Measurements from ENCODE around the gene CSF1.
A peak's percentile ranks its signal among the peaks of the same experiment; 100 is the strongest.
"Not testable (repeated sequence)": the region's sequence is repeated elsewhere in the genome, so short reads cannot be mapped to it uniquely, and the experiment has no call there.

The CSF1 gene

GRCh38 chr1:109944541-109944940 is 33.9 kb downstream of the CSF1 start:
- DNase-seq, result no peak

DNA sequence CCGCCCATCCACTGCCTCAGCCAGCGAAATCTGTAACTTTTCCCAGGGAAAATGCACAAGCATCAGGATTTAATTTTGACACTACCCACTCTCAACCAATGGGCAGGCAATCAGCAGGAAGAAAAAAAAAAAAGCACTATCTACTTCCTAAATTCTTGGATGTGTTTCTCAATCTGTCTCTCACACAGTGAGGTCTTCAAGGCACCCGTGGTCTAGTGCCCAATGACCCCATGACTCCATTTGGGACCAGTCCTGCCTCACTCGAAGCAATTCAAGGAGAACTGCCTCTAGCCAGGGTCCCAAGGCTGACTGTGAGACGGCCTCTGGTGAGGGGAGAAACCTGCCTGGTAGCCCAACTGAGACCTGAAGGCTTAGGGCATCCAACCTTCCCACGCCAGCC is 35.9 kb downstream of the CSF1 start:
- DNase-seq, result no peak

DNA sequence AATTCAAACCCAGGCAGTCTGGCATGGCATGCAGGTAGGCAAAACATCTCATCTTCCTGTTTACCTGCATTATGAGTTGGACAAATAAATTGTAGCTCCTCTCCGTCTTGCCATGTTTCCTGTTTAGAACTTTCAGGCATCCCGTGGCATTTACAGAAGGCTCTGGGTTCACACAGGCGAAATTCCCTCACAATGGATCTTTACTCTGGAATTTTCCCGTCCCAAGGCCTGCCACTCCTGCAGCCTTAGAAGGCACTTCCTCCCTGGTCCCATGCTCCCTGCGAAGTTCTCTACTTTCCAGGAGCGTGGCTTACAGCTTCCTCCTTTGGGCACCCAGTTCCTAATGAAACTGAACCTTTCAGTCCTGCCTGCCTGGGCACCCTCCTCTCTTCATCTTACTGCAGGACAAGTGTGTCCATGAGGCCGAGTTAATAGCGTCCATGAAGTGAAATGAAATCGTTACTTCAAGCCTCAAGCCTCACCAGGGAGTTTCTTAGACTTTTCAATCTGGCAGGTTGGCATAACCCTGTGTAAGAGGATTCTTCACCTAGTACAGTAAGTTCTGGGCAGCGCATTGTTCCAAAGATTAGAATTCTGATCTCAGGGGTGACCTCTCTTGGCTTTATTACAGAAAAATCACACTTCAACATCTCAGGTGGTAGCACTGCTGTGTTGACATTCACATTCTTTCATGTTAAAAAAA is 37.1 kb downstream of the CSF1 start:
- DNase-seq, result no peak

- DNase-seq, result no peak
Measured at GRCh38 chr1:109948285-109948630, 37.6 kb downstream of the CSF1 start.

DNA sequence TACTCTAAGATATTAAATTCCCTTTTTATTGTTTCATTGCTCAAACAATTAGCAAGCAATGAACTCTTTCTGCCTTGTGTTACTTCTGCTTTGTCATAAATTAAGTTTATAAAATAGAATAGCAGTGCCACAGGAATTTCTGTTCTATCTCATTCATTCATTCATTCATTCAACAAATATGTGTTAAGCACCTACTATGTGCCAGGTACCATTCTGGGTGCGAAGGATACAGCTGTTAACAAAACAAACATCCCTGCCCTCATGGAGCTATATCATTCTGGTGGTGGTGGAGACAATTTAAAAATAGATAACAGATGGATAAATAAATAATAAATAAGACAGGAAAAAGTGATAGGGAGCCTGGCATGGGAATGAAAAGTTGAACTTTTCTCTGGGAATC is 39.4 kb downstream of the CSF1 start:
- DNase-seq, result no peak

GRCh38 chr1:109950509-109950908 is 39.9 kb downstream of the CSF1 start:
- no peak for DNase-seq

- not testable (repeated sequence) for DNase-seq
Measured at GRCh38 chr1:109951501-109951900, 40.9 kb downstream of the CSF1 start.

DNA sequence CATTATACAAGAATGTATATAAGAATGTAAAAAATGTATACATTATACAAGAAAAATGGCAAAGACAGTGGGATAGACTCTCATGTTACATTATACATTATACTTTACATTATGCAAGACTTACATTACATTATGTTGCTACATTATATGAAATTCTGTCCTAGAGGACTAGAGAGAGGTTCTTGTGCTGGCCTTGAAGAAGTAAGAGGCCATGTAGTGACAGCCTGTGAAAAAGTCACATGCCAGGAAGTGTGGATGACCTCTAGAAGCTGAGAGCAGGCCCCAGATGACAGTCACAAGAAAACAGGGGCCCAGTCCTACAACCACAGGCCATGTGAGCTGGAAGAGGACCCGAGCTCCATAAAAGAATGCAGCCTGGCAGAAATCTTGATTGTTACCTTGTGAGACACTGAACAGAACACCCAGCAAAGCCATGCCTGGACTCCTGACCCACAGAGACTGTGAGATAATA is 43.4 kb downstream of the CSF1 start:
- no peak for DNase-seq

- no peak for DNase-seq
Measured at GRCh38 chr1:109959632-109959973, 49.0 kb downstream of the CSF1 start.

DNA sequence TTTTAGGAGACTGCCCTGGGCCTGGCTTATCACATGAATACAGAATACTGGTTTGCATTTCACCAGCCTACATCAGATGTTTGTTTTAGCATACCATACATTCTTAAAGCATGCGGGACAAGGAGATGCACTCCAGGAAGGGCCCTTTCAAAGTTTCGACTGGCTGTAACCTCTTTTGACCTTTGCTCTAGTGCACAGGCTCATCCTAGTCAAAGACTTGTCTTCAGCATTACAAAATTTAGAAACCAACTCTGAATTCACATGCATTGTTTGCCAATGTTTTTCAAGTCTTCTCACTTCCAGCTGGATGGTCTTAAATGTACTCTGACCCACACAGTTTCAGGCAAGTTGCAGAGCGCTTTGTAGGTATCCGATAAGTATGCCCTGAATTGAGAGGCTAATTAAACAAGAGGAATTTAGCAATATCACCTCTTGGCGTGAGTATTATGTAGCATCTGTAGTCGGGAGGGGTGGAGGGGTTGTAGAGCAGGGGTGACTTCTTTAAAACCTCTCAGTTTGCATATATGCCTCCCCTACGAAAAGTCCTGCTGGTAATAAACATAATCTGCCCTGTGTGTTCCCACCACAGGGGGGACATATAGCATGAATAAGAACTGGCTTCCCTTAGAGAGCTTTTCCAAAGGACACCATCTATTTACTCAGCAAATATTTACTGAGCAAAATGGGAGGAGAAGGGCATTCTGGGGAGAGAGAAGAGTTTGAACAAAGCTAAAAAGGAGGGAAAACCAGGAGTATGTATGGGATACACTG is 49.5 kb downstream of the CSF1 start:
- DNase-seq, result peak; percentile 33

GRCh38 chr1:109960745-109961094 is 50.1 kb downstream of the CSF1 start:
- no peak for DNase-seq

DNA sequence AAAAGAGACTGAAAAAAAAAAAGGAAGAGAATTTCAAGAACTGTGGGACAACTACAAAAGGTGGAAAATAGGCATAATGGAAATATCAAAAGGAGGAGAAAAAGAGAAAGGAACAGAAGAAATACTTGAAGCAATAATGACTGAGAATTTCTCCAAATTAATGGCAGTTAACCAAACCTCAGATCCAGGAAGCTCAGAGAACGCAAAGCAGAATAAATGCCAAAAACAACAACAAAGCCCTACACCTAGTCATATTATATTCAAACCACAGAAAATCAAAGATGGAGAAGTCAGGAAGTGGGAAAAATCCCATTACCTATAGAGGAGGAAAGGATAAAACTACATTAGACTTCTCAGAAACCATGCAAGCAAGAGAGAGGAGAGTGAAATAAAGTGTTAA is 53.2 kb downstream of the CSF1 start:
- no peak for DNase-seq

- DNase-seq, result no peak
Measured at GRCh38 chr1:109969146-109969829, 58.6 kb downstream of the CSF1 start.

- no peak for DNase-seq
Measured at GRCh38 chr1:109969907-109970306, 59.3 kb downstream of the CSF1 start.

- no peak for DNase-seq
Measured at GRCh38 chr1:109971559-109971958, 60.9 kb downstream of the CSF1 start.

GRCh38 chr1:109974191-109974590 is 63.5 kb downstream of the CSF1 start:
- DNase-seq, result no peak

GRCh38 chr1:109975718-109976117 is 65.1 kb downstream of the CSF1 start:
- DNase-seq, result no peak

DNA sequence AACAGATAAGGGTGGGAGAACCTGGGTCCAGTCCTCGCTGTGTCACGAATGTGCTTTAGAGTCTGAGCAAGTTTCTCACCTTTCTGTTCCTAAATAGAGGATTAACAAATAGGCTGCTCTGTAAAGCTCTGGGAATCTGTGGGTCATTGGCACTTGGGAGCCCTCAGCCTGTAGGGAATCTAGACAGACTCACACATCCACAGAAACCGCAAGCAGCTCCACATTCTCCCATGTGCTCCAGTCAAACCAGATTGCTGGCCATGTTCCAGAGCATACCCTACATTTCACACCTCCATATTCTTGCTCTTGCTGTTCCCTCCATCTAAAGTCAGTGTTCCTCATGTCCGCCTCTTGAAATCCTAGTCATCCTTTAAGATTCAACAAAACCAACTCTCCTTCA is 66.1 kb downstream of the CSF1 start:
- DNase-seq, result no peak

DNA sequence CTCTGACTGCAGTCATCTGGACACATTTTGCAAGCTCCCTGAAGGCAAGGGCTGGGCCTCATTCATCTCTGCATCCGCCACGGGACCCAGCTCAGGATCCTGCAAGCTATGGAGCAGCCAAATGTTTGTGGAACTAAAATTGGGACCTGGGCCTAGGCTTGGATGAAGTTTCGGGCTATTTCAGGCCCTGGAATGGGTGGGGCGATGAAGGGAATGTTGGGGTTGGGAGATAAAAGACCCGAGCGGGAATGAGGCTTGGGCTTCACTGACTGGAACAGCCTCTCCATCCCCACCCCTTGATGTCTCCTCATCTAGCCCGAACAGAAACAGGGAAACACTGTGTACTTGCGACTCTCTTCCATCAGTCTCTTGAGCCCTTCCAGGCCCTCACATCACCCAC is 66.6 kb downstream of the CSF1 start:
- no peak for DNase-seq

DNA sequence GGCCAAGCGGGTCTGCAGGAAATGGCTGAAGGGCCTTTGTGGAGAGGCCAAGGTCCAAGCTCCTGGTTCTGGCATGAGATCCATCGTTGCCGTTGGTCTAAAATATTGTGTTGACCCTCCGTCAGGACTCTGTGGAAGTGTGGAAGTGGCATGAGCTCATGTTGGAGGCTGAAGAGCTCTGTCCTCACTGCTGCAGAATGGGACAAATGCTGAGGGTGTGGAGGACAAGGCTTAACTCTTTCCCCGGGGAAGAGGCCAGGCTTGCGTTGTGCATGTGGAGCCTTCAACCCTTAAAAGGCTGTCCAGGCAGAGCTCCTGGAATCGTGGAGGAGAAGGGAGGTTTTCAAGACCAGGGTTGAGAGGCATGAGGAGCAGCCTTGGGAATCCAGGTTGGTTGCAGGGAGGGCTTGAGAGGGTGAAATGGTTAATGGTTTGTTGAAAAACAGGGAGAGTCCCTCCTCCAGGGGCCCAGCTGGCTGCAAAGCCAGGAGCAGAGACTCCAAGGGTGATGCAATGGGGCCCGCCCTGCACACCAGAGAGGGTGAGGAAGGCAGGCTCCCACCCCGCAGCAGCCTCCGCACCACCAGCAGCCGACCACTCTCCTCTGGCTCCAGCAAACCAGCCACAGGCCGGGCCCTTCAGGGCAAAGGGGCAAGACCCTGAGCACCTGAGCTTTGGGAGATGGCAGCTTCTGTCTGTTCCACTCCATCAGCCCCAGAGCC is 67.2 kb downstream of the CSF1 start:
- no peak for DNase-seq

DNA sequence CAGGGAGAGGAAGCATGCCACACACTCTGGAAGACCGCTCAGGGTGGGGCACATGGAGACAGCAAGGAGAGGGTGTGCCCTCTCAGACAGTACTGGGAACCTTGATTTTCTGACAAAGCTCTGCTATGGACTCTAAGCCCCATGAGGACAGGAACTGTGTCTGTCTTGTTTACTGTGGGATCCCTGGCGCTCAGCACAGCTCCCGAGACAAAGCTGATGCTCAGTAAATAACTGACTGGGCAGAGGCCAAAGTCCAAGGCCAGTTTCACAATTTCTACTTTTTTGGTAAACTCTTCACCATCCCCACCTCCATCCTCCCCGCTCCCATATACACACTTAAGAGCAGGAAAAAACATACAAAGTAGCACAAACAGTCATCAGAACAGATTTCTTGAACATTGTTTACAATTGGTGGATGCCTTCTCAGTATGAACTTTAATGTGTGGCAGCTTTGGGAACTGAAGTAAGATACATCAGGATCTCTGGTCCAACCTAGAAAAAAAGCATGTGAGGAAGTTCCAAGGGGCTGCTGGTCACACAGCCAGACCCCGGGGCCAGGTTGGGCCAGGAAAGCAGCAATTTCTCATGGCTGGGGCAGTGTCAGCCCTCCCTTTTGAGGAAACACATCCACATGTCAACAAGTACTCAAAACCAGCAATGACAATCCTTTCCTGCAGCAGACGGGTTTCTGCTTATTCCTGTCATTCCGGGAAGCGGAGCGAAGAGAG is 68.3 kb downstream of the CSF1 start:
- no peak for DNase-seq

DNA sequence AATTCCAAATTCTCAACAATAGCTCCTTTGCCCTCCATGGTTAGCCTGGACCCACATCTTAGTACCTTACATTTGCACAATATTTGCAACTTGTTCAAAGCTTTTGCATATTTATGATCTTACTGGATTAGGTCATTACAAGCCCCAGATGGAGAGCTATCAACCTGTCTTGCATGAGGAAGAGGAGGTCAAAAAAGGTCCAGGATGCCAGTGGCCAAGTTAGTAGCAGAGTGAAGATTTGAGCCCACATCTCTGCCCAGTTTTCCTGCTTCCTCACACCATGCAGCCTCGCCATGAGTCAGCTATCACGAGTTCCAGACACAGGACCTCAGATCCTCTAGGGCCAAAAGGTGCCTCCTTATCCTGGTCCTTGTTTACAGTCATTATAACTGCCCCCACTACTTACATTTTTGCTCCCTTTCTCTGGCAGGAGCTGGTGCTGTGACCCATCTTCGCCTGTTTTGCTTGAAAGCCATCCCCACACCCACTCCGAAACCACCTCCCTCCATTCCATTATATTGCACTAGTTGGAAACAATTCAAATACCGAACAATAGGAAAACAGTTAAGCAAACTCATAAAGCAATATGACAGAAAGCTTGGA is 68.9 kb downstream of the CSF1 start:
- DNase-seq, result no peak

Measured in amniotic stem cell (primary cell).